ENCODE measurements around the gene RHBDL1. TPM values are rescaled to one million over a fixed set of nuclear protein-coding genes. Genes with fewer than 3 reads are reported as not detected.

The RHBDL1 gene
- total RNA-seq, 1 donor from 2014 or later = 2.3 TPM

DNA sequence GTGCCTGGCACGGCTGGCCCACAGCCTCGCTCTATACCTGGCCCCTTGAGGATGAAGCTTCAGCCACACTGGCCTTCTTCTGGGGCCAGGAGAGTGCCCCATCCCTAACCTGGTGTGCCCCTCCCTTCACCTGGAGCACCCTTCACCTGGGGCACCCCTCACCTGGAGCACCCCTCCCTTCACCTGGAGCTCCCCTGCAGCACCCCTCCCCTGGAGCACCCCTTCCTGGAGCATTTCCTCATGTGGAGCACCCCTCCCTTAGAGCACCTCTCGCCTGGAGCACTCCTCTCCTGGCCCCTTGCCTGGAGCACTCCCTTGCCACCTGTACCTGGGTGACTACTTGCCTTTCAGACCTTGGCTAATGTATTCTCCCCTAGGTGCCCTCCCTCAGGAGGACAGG, 32.5 kb downstream of the RHBDL1 start:
- Histone ChIP-seq H3K9me3 (replicated peaks) (no peaks in the 10 kb centered on the region), H3K36me3 (no peaks in the 10 kb centered on the region), H3K27ac (replicated peaks) (no peak overlapping the region), H3K27me3 (ENCODE audit: low read depth) (peaks cover 84% of the 10 kb centered on the region), H3K4me1 (peaks cover 13% of the 10 kb centered on the region), H3K4me3 (no peak overlapping the region)
- no peak for DNase-seq
- TF ChIP-seq, protein P1, sequence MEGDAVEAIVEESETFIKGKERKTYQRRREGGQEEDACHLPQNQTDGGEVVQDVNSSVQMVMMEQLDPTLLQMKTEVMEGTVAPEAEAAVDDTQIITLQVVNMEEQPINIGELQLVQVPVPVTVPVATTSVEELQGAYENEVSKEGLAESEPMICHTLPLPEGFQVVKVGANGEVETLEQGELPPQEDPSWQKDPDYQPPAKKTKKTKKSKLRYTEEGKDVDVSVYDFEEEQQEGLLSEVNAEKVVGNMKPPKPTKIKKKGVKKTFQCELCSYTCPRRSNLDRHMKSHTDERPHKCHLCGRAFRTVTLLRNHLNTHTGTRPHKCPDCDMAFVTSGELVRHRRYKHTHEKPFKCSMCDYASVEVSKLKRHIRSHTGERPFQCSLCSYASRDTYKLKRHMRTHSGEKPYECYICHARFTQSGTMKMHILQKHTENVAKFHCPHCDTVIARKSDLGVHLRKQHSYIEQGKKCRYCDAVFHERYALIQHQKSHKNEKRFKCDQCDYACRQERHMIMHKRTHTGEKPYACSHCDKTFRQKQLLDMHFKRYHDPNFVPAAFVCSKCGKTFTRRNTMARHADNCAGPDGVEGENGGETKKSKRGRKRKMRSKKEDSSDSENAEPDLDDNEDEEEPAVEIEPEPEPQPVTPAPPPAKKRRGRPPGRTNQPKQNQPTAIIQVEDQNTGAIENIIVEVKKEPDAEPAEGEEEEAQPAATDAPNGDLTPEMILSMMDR (IDR thresholded peaks at IDR 0.05; ENCODE audit: borderline replicate concordance) = no peak
- intact Hi-C loops (cut with micrococcal nuclease) = no loop called here

DNA sequence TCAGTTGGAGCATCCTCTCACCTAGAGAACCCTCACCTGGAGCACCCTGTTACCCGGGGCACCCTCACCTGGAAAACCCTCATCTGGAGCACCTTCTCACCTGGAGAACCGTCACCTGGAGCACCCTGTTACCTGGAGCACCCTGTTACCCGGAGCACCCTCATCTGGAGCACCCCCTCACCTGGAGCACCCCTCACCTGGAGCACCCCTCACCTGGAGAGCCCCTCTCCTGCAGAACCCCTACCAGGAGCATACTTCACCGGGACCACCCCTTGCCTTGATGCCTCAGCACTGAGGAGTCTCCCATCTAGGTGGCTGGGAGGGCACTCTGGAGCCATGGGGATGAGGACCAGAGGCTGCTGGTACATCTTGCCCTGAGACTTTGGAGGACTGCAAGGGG, 33.5 kb downstream of the RHBDL1 start:
- Histone ChIP-seq H3K27ac (replicated peaks) (no peak overlapping the region), H3K4me3 (no peak overlapping the region), H3K36me3 (no peaks in the 10 kb centered on the region), H3K27me3 (ENCODE audit: low read depth) (peaks cover 75% of the 10 kb centered on the region), H3K4me1 (peaks cover 13% of the 10 kb centered on the region), H3K9me3 (replicated peaks) (no peaks in the 10 kb centered on the region)
- no peak for DNase-seq
- intact Hi-C loops (cut with micrococcal nuclease) = no loop called here
- TF ChIP-seq, protein P1 (IDR thresholded peaks at IDR 0.05; ENCODE audit: borderline replicate concordance) = no peak

DNA sequence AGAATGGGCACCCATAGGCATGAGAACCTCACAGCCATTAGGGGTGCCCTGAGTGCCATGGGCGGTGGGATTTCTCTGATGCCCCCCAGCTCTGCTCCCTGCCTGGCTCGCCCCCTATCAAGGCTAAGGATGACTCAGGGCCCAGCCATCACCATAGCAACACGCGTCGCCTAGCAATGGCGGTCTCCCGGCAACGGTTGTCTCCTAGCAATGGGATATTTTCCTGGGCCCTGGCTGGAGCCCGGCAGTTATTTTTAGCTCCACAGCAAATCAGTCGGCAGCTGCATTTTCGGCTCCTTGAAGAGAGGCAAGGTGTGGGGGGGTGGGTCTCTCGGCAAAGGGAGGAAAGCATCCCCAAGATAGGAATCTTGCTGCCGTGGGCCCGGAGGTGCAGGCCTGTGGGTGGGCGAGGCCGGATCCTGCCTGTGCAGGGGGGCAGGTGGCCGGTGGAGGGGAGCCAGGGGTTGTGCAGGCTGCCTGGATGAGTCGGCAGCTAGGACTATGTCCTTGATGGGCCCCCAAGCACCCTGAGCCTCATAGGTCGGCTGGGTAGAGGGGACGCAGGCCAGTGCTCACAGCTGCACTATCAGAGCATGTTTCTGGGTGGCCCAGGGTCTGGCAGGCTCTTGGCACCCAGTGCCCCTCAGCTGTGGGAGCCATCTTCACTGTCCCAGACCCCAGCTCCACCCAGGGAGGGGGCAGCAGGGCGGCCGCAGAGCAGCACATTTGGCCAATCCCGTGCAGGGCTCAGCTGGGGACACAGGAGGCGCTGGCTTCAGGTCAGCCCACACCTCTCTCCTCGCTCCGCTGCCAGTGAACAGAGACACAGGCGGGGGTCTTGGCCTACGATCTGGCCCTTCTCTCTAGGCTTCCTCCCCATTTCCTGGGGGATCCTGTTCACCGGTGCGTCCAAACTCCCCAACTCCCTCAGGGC, 34.4 kb downstream of the RHBDL1 start:
- Histone ChIP-seq H3K4me1 (peaks cover 21% of the 10 kb centered on the region), H3K27me3 (ENCODE audit: low read depth) (peaks cover 66% of the 10 kb centered on the region), H3K4me3 (no peak overlapping the region), H3K27ac (replicated peaks) (no peak overlapping the region), H3K9me3 (replicated peaks) (no peaks in the 10 kb centered on the region), H3K36me3 (no peaks in the 10 kb centered on the region)
- intact Hi-C loops (cut with micrococcal nuclease) = no loop called here
- DNase-seq = no peak
- TF ChIP-seq, protein P1 (IDR thresholded peaks at IDR 0.05; ENCODE audit: borderline replicate concordance) = no peak

DNA sequence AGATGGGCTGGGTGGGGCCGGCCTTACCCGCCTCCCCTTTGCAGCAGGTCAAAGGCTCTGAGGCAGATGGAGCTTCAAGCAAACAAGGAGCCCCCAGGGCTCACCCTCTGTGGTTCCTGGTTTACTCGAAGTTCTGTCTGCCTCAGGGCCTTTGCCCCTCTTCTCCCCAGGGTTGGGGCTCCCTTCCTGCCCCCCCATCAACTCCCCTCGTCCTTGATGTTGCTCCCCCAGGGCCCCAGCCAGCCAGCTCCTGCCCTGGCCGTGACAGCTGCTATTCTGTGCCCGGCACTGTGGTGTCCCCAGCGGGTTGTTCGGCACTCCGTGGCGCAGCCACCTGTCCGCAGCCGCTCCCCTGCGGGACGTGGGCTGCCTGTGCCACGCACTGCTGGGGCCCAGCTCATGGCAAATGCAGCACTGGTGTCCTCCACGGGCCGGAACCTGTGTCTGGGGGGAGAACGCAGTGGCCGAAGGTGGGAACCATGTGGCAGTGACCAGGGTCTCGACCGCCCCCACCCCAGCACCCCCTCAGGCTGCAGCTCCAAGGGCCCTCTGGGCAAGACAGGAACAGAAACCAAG, 35.1 kb downstream of the RHBDL1 start:
- TF ChIP-seq, protein P1 (IDR thresholded peaks at IDR 0.05; ENCODE audit: borderline replicate concordance) = no peak
- intact Hi-C loops (cut with micrococcal nuclease) = no loop called here
- H3K4me3 ChIP-seq = no peak overlapping the region
- no peak for DNase-seq
- H3K4me1 ChIP-seq = peaks cover 25% of the 10 kb centered on the region
- no peak overlapping the region for H3K27ac ChIP-seq (replicated peaks)
- peaks cover 59% of the 10 kb centered on the region for H3K27me3 ChIP-seq (ENCODE audit: low read depth)
- H3K9me3 ChIP-seq (replicated peaks) = no peaks in the 10 kb centered on the region
- no peaks in the 10 kb centered on the region for H3K36me3 ChIP-seq

DNA sequence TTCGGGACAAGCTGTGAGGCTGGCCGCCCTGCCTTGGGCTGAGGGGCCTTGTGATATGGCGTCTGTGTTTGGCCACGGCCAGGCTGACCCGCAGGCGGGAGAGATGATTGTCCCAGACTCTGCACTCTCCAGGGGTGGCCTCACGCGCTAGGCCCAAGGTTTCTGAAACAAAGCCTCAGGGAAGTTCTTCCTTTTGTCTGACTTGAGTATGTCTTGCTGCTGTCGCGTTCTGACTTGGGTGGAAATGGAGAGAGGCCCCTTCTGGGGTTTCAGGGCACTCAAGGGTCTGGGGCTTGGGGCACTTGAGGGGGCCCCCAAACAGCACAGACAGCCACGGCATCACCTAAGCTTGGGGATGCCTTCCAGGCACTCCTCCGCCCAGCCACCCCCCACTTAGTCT, 35.6 kb downstream of the RHBDL1 start:
- TF ChIP-seq, protein P1 (IDR thresholded peaks at IDR 0.05; ENCODE audit: borderline replicate concordance) = no peak
- no peak overlapping the region for H3K27ac ChIP-seq (replicated peaks)
- peaks cover 27% of the 10 kb centered on the region for H3K4me1 ChIP-seq
- H3K9me3 ChIP-seq (replicated peaks) = no peaks in the 10 kb centered on the region
- intact Hi-C loops (cut with micrococcal nuclease) = no loop called here
- H3K27me3 ChIP-seq (ENCODE audit: low read depth) = peaks cover 55% of the 10 kb centered on the region
- H3K4me3 ChIP-seq = no peak overlapping the region
- H3K36me3 ChIP-seq = no peaks in the 10 kb centered on the region
- no peak for DNase-seq
